Measurements from ENCODE around the gene SGIP1. TPM values are rescaled to one million over a fixed set of nuclear protein-coding genes. Genes with fewer than 3 reads are reported as not detected.

The SGIP1 gene
- total and polyA plus RNA-seq, 2 experiments from 2014 or later, result 3.1 to 20.2 TPM

DNA sequence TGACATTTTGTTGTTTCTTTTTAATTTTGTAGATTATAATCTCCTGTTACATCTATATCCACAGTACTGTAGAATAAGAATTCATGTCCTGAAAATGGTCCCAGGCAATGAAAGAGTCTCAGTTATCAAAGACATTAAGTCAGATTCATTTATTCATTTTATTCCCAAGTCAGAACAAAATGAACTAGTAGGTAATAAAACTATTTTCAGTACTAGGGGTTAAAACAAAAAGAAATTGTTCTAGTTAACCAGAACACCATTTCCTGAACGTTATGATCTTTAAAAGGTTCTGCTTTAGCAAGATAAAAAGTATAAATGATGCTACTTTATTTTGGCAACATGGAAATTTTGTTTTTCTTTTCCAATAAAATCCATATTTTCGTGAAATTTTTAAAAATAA lies 211.5 kb downstream of the SGIP1 start:
- no peak overlapping the region for H2AFZ ChIP-seq
- no peaks in the 10 kb centered on the region for H3K79me2 ChIP-seq
- no peaks in the 10 kb centered on the region for H3K4me1 ChIP-seq (ENCODE audit: insufficient read depth)
- no peaks in the 10 kb centered on the region for H3K27me3 ChIP-seq
- no peak overlapping the region for H3K4me3 ChIP-seq
- H3K27ac ChIP-seq, result no peak overlapping the region
- no peaks in the 10 kb centered on the region for H3K9me3 ChIP-seq (ENCODE audit: low read depth)
- H3K9me2 ChIP-seq (replicated peaks; ENCODE audit: insufficient read depth), result no peaks in the 10 kb centered on the region
- TF ChIP-seq EZH2 (IDR thresholded peaks at IDR 0.05; ENCODE audit: borderline replicate concordance) (no peak), EZH2phosphoT487 (IDR thresholded peaks at IDR 0.05; ENCODE audit: low read depth, severe bottlenecking, unreplicated experiment) (no peak)
- TF ChIP-seq, protein P1, sequence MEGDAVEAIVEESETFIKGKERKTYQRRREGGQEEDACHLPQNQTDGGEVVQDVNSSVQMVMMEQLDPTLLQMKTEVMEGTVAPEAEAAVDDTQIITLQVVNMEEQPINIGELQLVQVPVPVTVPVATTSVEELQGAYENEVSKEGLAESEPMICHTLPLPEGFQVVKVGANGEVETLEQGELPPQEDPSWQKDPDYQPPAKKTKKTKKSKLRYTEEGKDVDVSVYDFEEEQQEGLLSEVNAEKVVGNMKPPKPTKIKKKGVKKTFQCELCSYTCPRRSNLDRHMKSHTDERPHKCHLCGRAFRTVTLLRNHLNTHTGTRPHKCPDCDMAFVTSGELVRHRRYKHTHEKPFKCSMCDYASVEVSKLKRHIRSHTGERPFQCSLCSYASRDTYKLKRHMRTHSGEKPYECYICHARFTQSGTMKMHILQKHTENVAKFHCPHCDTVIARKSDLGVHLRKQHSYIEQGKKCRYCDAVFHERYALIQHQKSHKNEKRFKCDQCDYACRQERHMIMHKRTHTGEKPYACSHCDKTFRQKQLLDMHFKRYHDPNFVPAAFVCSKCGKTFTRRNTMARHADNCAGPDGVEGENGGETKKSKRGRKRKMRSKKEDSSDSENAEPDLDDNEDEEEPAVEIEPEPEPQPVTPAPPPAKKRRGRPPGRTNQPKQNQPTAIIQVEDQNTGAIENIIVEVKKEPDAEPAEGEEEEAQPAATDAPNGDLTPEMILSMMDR (IDR thresholded peaks at IDR 0.05; ENCODE audit: poor library complexity), result no peak
- WGBS (ENCODE audit: low lambda C conversion rate, missing lambda C conversion rate), result 71% methylated on average over 2 of the region's 2 CpGs
- no peak overlapping the region for H3K4me2 ChIP-seq
- no peaks in the 10 kb centered on the region for H3K36me3 ChIP-seq (replicated peaks; ENCODE audit: insufficient read depth, low read depth)
- no peak for DNase-seq (ENCODE audit: low spot score)
- no peaks in the 10 kb centered on the region for H4K20me1 ChIP-seq (ENCODE audit: insufficient read depth, poor library complexity, severe bottlenecking)

DNA sequence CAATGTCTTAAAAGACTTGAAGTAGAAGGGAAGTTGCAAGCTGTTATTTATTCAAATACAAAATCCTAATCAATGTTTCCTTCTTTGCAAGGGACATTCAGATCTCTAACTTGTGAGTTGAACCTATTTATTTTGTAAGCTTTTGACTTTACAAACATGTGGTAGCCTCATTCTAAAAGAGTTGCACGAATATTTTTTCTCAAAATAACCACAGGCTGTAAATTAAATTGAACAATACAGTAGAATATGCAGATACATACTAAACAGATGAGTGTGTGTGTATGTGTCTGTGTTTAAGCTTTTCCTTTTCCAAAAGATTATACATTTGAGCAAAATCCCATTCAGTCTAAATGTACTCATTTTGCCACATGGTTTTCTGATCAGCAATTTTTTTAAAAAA lies 213.5 kb downstream of the SGIP1 start:
- no peak overlapping the region for H3K4me3 ChIP-seq
- H3K4me2 ChIP-seq, result no peak overlapping the region
- H3K79me2 ChIP-seq, result no peaks in the 10 kb centered on the region
- H3K36me3 ChIP-seq (replicated peaks; ENCODE audit: insufficient read depth, low read depth), result no peaks in the 10 kb centered on the region
- no peak for DNase-seq (ENCODE audit: low spot score)
- H3K9me2 ChIP-seq (replicated peaks; ENCODE audit: insufficient read depth), result no peaks in the 10 kb centered on the region
- peaks cover 13% of the 10 kb centered on the region for H3K27me3 ChIP-seq
- peaks cover 6% of the 10 kb centered on the region for H3K4me1 ChIP-seq (ENCODE audit: insufficient read depth)
- H4K20me1 ChIP-seq (ENCODE audit: insufficient read depth, poor library complexity, severe bottlenecking), result no peaks in the 10 kb centered on the region
- H3K9me3 ChIP-seq (ENCODE audit: low read depth), result no peaks in the 10 kb centered on the region
- TF ChIP-seq EZH2phosphoT487 (IDR thresholded peaks at IDR 0.05; ENCODE audit: low read depth, severe bottlenecking, unreplicated experiment) (no peak), EZH2 (IDR thresholded peaks at IDR 0.05; ENCODE audit: borderline replicate concordance) (no peak)
- TF ChIP-seq, protein P1 (IDR thresholded peaks at IDR 0.05; ENCODE audit: poor library complexity), result no peak
- WGBS (ENCODE audit: low lambda C conversion rate, missing lambda C conversion rate), result 62% methylated on average over 1 of the region's 1 CpG
- H3K27ac ChIP-seq, result no peak overlapping the region
- no peak overlapping the region for H2AFZ ChIP-seq

DNA sequence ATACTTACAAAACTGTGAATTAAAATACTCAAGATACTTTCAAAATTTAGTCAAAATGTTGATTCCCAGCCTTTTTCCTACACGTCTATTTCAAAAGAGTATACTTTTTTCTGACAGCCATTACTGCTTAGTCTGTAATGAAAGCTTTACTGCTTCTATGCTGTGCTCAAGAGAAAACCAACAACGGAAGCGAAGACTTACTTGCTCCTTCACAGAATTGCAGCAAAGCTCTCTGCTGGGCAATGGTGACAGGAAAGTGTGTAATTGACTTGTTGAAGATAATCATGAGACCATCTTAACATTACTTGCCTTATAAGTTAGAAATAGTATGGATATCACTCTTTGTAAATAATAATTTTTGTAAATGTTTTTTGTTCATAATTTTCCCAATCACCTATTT lies 216.6 kb downstream of the SGIP1 start:
- Histone ChIP-seq H3K36me3 (replicated peaks; ENCODE audit: insufficient read depth, low read depth) (no peaks in the 10 kb centered on the region), H3K27ac (no peak overlapping the region), H3K4me2 (no peak overlapping the region), H3K4me1 (ENCODE audit: insufficient read depth) (peaks cover 6% of the 10 kb centered on the region), H4K20me1 (ENCODE audit: insufficient read depth, poor library complexity, severe bottlenecking) (no peaks in the 10 kb centered on the region), H3K4me3 (no peak overlapping the region), H2AFZ (no peak overlapping the region), H3K27me3 (peaks cover 23% of the 10 kb centered on the region), H3K9me3 (ENCODE audit: low read depth) (no peaks in the 10 kb centered on the region), H3K79me2 (no peaks in the 10 kb centered on the region), H3K9me2 (replicated peaks; ENCODE audit: insufficient read depth) (no peaks in the 10 kb centered on the region)
- DNase-seq (ENCODE audit: low spot score), result no peak
- TF ChIP-seq EZH2phosphoT487 (IDR thresholded peaks at IDR 0.05; ENCODE audit: low read depth, severe bottlenecking, unreplicated experiment) (no peak), EZH2 (IDR thresholded peaks at IDR 0.05; ENCODE audit: borderline replicate concordance) (no peak)
- TF ChIP-seq, protein P1 (IDR thresholded peaks at IDR 0.05; ENCODE audit: poor library complexity), result no peak
- 74% methylated on average over 3 of the region's 3 CpGs for WGBS (ENCODE audit: low lambda C conversion rate, missing lambda C conversion rate)

DNA sequence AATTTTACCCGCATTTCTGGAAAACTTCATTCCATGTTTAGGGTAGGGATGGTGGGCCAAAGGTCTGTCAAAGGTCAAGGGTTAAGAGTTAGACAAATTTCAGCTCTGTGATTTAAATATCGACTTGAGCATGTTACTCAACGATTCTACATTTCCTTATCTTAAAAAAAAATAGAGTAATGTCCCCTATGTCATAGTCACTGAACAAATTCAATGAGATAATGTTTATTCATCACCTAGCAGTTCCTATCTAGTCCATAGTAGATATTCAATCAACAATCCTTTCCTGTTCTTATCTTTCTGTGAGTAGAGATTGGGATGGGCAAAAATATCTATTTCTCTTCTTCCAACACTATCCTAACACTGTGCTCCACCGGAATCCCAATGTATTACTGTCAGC lies 217.2 kb downstream of the SGIP1 start:
- Histone ChIP-seq H3K27ac (no peak overlapping the region), H3K9me2 (replicated peaks; ENCODE audit: insufficient read depth) (no peaks in the 10 kb centered on the region), H3K9me3 (ENCODE audit: low read depth) (no peaks in the 10 kb centered on the region), H3K4me2 (no peak overlapping the region), H3K27me3 (peaks cover 24% of the 10 kb centered on the region), H3K36me3 (replicated peaks; ENCODE audit: insufficient read depth, low read depth) (no peaks in the 10 kb centered on the region), H3K4me3 (no peak overlapping the region), H4K20me1 (ENCODE audit: insufficient read depth, poor library complexity, severe bottlenecking) (no peaks in the 10 kb centered on the region), H3K79me2 (no peaks in the 10 kb centered on the region), H3K4me1 (ENCODE audit: insufficient read depth) (peaks cover 6% of the 10 kb centered on the region), H2AFZ (no peak overlapping the region)
- TF ChIP-seq EZH2phosphoT487 (IDR thresholded peaks at IDR 0.05; ENCODE audit: low read depth, severe bottlenecking, unreplicated experiment) (no peak), EZH2 (IDR thresholded peaks at IDR 0.05; ENCODE audit: borderline replicate concordance) (no peak)
- TF ChIP-seq, protein P1 (IDR thresholded peaks at IDR 0.05; ENCODE audit: poor library complexity), result no peak
- 93% methylated on average over 4 of the region's 4 CpGs for WGBS (ENCODE audit: low lambda C conversion rate, missing lambda C conversion rate)
- no peak for DNase-seq (ENCODE audit: low spot score)

Measured in hepatocyte (in vitro differentiated cells).